ENCODE data around the gene CIP2A.
"Not testable (repeated sequence)": the region's sequence is repeated elsewhere in the genome, so short reads cannot be mapped to it uniquely, and the experiment has no call there.

The CIP2A gene

GRCh38 chr3:108589081-108589997, at the start of gene CIP2A, which contains the start of gene DZIP3:
TSS of gene CIP2A (minus strand) at chr3:108589438. CDS start at chr3:108589375, 63 bp downstream.
TSS of gene DZIP3 (plus strand) at chr3:108589722. CDS start at chr3:108605407, 15,685 bp downstream.
- DNase-seq = peak; percentile 55

DNA sequence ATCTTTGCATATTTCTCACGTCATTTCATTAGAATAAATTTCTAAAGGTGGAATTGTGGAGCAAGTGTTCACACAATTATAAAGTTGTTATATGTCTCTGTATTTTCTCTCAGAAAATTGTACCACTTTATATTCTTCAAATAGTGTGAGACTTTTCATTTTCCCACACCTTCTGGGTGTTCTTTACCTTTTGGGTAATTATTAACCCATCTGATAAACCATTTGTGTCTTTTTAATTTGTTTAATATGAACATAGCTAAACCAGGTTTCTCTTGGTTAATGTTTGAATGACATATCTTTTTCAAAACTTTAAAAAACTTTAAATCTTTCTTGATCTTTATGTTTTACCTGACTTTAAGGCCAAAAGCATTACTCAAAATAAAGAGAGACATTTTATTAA, 40.7 kb upstream of the CIP2A start:
- no peak for DNase-seq

GRCh38 chr3:108623504-108623903, 34.3 kb upstream of the CIP2A start:
- DNase-seq = no peak

DNA sequence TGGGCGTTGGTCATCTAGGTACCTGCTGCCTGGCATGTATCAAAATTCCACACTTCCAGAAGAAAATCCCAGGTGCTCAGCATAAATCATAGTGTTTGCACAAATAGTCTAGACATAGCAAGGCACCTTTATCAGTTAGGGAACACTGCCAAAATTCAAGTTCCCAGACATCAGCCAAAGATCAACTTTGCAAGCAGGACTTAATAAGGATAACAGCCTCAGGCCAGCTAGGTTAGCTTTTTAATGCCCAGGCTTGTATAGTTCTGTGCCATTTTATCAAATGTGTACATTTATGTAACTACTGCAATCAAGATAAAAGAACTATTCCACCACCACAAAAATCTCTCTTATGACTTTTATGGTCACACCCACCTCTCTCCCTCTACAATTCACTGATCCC, 31.0 kb upstream of the CIP2A start:
- DNase-seq = no peak

DNA sequence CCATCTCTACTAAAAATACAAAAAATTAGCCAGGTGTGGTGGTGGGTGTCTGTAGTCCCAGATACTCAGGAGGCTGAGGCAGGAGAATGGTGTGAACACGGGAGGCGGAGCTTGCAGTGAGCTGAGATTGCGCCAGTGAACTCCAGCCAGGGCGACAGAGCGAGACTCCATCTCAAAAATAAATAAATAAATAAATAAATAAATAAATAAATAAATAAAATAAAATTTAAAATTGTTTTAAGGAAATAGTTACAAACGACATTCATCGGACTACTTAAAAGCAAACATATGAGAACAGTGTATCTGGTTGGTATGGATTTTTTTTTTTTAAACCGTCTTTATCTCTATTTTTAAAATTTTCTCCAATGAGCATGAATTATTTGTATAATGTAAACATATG, 26.9 kb upstream of the CIP2A start:
- DNase-seq = not testable (repeated sequence)

DNA sequence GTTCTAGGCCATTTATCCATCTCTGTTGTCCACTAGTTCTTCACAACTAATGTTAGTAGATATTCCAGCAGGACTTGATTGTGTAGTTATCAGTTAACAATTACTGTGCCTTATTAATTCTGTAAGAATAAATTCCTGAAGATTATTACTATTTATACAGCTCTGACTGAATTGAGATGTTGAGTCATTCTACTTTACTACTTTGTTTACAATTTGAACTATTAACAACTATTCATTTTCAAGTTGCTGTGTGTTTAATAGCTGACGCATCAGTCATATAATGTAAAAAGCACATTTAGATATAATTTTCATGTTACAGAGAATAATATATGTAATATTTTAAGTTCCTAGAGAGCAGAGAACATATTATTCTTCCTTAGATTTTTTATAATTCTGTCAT, 21.4 kb upstream of the CIP2A start:
- no peak for DNase-seq

DNA sequence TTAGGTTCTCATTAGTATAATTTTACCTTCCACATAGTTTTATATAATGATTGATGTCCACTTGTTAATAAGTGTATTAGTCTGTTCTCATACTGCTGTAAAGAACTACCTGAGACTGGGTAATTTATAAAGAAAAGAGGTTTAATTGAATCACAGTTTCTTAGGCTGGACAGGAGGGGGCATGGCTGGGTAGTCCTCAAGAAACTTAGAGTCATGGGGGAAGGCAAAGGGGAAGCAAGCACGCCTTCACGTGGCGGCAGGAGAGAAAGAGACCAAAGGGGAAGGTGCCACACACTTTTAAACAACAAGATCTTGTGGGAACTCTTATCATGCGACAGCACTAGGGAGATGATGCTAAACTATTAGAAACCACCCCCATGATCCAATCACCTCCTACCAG, 19.5 kb upstream of the CIP2A start:
- DNase-seq = no peak

DNA sequence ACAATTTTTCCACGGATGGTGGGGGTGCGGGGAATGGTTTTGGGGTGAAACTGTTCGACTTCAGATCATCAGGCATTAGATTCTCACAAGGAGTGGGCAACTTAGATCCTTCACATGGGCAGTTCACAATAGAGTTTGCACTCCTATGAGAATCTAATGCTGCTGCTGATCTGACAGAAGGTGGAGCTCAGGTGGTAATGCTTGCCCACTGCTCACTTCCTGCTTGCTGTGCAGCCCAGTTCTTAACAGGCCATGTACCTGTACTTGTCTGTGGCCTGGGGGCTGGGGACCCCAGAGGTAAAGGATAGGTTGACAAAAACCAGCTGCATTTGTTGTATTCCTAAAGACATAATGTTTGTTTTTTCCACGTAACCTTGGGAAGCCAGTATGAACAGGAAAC, 16.3 kb upstream of the CIP2A start:
- no peak for DNase-seq

DNA sequence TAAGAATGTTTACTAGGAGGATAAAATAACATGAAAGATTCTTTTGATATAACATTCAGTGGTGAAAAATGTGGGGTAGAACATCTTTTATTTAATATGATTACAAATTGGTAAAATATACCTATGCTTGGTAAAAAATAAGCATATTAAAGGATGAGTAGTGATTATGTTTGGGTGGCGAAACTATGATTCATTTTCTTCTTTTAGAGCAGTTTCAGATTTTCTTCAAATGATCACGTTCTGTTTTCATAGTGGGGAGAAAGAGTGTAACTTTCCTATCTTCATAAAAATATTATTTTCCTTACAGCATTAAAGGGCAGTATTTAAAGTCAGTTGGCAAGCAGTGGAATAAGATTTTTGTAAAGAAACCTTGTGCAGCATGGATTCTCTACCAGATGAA, 15.8 kb upstream of the CIP2A start:
- no peak for DNase-seq

DNA sequence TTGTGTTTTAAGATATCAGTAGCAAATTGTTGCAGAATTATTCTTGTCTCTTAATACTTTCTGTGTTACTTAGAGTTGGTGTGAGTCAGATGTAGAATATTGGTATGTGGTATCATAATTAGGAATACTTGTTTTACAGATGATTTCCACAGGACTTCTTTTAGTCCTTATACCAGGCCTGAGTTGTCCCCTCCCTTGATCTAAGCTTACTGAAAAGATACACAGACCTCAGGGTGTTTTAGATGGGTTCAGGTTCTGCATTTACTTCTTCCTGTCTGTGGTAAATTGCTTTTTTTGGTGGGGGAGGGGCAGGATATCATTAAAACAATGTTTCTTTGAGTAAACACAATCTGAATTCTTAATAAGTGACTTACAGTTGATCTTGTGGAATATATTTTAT, 14.5 kb upstream of the CIP2A start:
- no peak for DNase-seq

- no peak for DNase-seq
Measured at GRCh38 chr3:108602935-108603294, 13.7 kb upstream of the CIP2A start.

GRCh38 chr3:108602249-108602934, 13.2 kb upstream of the CIP2A start:
- DNase-seq = no peak

DNA sequence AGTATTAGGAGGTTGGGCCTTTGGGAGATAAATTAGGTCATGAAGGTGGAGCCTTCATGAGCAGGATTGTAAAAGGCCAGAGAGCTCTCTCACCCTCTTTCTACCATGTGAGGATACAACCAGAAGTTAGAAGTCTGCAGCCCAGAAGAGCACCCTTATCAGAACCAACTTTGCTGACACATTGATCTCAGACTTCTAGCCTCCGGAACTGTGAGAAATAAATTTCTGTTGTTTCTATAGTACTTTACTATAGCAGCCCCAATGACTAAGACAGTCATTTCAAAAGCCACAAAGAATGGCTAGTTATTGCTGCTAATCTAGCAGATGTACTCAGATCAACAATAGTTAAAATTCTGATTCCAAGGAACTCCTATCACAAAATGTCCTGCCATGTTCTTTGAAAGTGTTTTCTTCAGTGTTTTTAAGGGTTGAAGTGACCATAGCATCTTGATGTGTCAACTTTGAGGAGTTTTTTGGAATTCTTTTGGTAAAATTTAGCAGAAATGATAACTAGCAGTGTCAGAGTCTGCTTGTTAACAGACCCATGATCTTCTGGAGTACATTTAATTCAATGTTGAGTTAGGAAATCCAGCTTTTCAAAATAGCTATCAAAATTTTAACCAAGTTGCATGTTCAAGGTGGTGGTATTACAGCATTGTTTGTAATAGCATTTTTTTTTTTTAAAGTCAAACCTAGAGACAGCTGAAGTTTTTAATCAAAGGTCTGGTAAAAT, 10.6 kb upstream of the CIP2A start:
- DNase-seq = no peak

GRCh38 chr3:108598375-108598774, 9.1 kb upstream of the CIP2A start:
- no peak for DNase-seq

GRCh38 chr3:108595321-108595720, 6.1 kb upstream of the CIP2A start:
- no peak for DNase-seq

- DNase-seq = no peak
Measured at GRCh38 chr3:108590460-108590859, 1.2 kb upstream of the CIP2A start.

DNA sequence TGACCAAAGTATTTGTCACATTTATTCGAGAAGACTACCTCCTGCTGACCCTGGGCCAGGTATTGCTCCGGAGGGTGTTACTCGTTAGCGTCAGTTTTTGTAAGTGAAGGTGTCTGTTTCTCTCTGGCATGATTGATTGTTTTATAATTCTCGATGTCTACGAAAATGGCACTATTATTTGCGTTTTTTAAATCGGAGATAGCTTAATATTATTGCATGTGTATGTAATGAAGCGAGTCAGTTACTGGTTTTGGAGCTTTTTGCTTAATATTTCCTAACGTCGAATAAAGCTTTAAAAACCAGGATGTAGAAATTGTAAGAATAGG, 723 bp upstream of the CIP2A start:
- no peak for DNase-seq

DNA sequence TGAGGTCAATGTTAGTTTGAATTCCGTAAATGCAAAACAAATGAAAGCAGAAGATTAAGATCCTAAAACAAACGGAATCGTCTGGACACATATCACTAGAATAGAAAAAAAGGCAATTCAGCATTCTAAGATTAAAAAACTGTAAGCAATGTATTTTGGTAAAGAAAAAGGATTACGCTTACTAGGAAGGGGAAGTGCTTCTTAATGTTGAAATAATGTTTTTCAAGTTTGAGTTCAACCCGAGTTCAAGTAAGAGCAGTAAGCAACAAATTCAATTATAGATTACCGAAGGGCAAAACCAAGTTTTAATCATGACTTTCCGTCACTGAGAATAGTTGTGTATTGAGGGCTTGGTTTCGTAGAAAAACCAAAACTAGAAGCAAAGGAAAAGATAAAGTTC, 637 bp downstream of the CIP2A start:
- no peak for DNase-seq

DNA sequence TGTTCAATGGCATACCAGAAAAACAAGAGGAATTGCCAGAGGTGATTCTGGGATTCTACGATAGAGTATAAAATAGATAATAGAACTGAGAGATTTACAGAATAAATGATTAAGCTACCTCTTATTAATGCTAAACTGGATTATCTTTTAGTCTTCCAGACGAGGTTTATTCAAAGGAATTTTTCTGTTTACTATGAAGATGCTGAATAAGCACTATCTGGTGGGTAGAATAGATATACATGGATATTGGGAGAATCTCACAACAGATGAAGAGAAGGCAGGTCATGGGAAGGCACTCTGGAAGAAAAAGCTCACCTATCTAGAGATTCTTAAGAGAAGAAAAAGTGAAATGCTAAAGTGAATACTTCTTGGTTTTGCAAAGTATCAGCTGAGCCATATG, 11.2 kb downstream of the CIP2A start:
- no peak for DNase-seq

DNA sequence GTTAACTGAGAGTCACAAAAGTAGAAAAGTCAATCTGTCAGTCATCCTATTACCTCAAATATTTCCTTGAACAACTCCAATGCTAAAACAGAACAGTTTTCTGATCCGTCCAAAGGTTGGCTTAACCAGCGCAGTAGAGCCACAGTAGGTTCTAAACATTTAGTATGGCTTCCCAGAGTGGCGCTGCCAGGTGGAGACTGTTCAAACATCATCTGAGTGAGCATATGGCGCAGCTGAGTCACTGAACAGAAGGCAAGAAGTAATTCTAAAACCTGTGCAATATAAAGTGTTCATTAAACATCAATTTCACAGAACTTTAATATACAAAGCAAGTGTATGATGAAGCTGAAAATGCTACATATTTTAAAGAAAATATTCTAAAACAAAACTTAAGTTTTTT, 19.9 kb downstream of the CIP2A start:
- no peak for DNase-seq

DNA sequence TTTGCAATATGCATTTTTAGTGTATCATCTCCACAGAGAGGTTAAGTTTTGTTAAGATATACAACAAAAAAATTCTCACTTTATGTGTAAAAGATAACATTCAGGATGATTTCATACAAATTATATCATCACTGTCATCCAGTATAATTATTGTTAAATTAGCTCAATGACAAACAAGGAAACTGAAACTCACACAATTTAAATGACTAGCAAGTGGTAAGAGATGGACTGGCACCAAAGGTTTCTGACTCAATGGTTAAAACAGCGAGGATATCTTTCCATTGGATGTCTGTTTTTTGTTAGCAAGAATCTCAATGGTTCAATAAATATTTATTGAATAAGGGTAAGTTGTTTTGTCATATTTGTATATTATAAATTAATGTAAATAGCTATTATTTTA, 22.6 kb downstream of the CIP2A start:
- no peak for DNase-seq

DNA sequence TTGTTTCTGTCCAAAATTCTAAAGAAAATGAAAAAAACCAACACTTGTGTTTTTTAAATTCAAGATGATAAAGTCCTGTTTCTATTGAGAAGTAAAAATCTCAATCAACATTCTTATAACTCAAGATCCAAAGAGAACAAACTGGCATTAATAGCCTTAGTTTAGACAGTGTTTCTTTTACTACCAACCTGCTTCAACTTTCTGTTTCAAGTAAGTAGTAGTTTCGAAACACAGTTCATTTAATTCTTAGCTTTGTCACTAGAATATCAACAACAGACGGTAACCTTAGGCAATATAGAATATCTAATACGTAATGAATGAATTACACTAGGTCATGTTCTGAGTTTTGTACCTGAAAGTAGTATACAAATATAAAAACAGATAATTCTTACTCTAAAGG, 23.7 kb downstream of the CIP2A start:
- DNase-seq = no peak

GRCh38 chr3:108564564-108564963, 24.7 kb downstream of the CIP2A start:
- no peak for DNase-seq

- DNase-seq = no peak
Measured at GRCh38 chr3:108562565-108562964, 26.7 kb downstream of the CIP2A start.
